Activated naive CD8-positive, alpha-beta T cell treated with anti-CD3 and anti-CD28 coated beads for 36 hours (primary cell): ENCODE data around the gene ISYNA1. TPM values are rescaled to one million over a fixed set of nuclear protein-coding genes. Genes with fewer than 3 reads are reported as not detected.

Source experiments
- DNase-seq: peaks from one replicate; pipeline ENCODE4 v3.0.0; 2021
- H3K27ac Mint-ChIP-seq: one replicate; pipeline ENCODE4 v1.8.0; 2022; ENCODE audit warnings: mild to moderate bottlenecking, moderate library complexity, mixed read lengths
- H3K27me3 Mint-ChIP-seq: one replicate; pipeline ENCODE4 v1.8.0; 2022; ENCODE audit warnings: mild to moderate bottlenecking, mixed read lengths
- H3K36me3 Mint-ChIP-seq: one replicate; pipeline ENCODE4 v1.8.0; 2021; ENCODE audit warnings: mild to moderate bottlenecking, mixed read lengths
- H3K4me1 Mint-ChIP-seq: one replicate; pipeline ENCODE4 v1.8.0; 2021; ENCODE audit warnings: mixed read lengths
- H3K4me3 Mint-ChIP-seq: one replicate; pipeline ENCODE4 v1.8.0; 2022; ENCODE audit warnings: mild to moderate bottlenecking, moderate library complexity, mixed read lengths
- H3K9me3 Mint-ChIP-seq: one replicate; pipeline ENCODE4 v1.8.0; 2022; ENCODE audit warnings: mixed read lengths
- total RNA-seq, 2 experiments: library from RNA; stranded (reverse); gene quantifications; one replicate each; pipeline ENCODE4 v1.2.3, GENCODE V29; 2021

ISYNA1 gene
- total RNA-seq, 2 experiments from 2014 or later, result 29.6 to 32.7 TPM

GRCh38 chr19:18433015-18433691, 4.8 kb downstream of the ISYNA1 start:
- H3K27ac Mint-ChIP-seq, result peak overlapping the region; percentile 34
- DNase-seq, result no peak

GRCh38 chr19:18432275-18433014, 5.5 kb downstream of the ISYNA1 start:
- peak overlapping the region; percentile 42 for H3K4me3 Mint-ChIP-seq
- no peaks in the 10 kb centered on the region for H3K9me3 Mint-ChIP-seq
- H3K4me1 Mint-ChIP-seq, result peaks cover 31% of the 10 kb centered on the region
- DNase-seq, result no peak
- no peaks in the 10 kb centered on the region for H3K27me3 Mint-ChIP-seq
- H3K36me3 Mint-ChIP-seq, result peaks cover 10% of the 10 kb centered on the region
- peak overlapping the region; percentile 34 for H3K27ac Mint-ChIP-seq

More at GRCh38 chr19:18433015-18433691, 4.8 kb downstream of the ISYNA1 start:
- Mint-ChIP-seq H3K4me3 (peak overlapping the region; percentile 40), H3K9me3 (no peaks in the 10 kb centered on the region), H3K27me3 (no peaks in the 10 kb centered on the region), H3K36me3 (peaks cover 10% of the 10 kb centered on the region), H3K4me1 (peaks cover 31% of the 10 kb centered on the region)

DNA sequence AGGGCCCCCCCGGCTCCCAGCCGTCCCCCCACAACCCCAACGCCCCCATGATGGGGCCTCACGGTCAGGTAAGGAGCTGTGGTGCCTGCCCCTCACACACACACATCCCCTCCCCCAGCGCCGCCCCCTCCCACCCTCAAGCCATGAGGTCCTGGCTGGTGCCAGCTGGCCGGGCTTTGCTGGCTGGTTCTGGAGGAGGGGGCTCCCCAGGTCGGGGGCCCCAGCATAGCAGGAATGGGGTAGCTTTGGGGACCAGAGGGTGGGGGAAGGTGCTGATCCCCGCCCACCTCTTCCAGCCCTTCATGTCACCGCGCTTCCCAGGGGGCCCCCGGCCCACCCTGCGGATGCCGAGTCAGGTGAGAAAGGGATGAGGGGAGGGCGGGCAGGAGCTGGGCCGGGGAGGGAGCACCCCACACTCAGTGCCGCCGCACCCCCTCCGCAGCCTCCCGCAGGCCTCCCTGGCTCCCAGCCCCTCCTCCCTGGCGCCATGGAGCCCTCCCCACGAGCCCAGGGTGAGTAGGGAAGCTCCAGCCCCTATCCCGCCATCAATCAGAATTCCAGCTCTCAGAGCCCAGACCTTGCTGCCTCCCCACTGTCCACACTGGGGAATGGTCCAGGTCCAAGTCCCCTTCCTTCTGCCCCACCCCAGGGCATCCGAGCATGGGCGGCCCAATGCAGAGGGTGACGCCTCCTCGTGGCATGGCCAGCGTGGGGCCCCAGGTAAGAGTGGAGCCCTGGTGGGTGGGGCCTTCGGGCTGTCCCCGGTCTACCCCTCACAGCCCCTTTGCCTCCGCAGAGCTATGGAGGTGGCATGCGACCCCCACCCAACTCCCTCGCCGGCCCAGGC, 6.4 kb downstream of the ISYNA1 start:
- H3K36me3 Mint-ChIP-seq, result peaks cover 10% of the 10 kb centered on the region
- no peak overlapping the region for H3K4me3 Mint-ChIP-seq
- no peaks in the 10 kb centered on the region for H3K9me3 Mint-ChIP-seq
- no peak for DNase-seq
- H3K27me3 Mint-ChIP-seq, result no peaks in the 10 kb centered on the region
- no peak overlapping the region for H3K27ac Mint-ChIP-seq
- H3K4me1 Mint-ChIP-seq, result peaks cover 28% of the 10 kb centered on the region

DNA sequence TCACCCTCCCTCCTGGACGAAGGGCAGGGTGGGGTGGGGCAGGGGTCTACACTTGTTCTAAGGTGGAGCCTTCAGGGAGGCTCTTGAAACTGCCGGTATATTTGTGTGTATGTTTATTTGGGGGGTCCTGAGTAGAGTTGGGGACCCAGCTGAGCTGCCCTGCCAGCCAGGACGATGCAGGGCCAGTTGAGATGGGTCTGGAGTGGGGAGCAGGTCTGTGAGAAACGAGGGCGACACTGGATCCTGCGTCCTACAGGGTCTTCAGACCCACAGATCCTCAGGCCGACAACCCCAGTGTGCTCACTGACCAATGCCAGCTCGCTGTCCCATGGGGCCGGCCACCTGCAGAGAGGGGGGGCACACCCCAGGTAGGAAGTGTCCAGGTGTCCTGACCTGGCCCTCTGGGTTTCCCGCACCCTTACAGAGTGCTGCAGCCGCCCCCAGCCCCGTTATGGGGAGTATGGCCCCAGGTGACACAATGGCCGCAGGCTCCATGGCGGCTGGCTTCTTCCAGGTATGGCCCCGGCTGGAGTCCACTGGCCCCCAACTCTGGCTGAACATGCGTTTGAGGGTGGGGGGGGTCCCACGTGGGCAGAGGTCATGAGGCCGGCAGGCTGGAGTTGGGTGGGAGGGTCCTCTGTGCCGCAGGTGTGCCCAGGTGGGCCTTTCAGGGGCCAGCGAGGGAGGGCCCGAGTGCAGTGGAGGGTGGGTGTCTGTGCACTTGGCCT, 7.4 kb downstream of the ISYNA1 start:
- H3K27ac Mint-ChIP-seq, result no peak overlapping the region
- peaks cover 27% of the 10 kb centered on the region for H3K4me1 Mint-ChIP-seq
- peaks cover 8% of the 10 kb centered on the region for H3K36me3 Mint-ChIP-seq
- no peaks in the 10 kb centered on the region for H3K9me3 Mint-ChIP-seq
- no peak overlapping the region for H3K4me3 Mint-ChIP-seq
- H3K27me3 Mint-ChIP-seq, result no peaks in the 10 kb centered on the region
- no peak for DNase-seq

- Mint-ChIP-seq H3K27me3 (no peaks in the 10 kb centered on the region), H3K27ac (peak overlapping the region; percentile 42), H3K9me3 (no peaks in the 10 kb centered on the region), H3K4me1 (peaks cover 29% of the 10 kb centered on the region), H3K36me3 (peaks cover 8% of the 10 kb centered on the region), H3K4me3 (peak overlapping the region; percentile 47)
- no peak for DNase-seq
Observed at GRCh38 chr19:18429717-18430416, 8.1 kb downstream of the ISYNA1 start.

DNA sequence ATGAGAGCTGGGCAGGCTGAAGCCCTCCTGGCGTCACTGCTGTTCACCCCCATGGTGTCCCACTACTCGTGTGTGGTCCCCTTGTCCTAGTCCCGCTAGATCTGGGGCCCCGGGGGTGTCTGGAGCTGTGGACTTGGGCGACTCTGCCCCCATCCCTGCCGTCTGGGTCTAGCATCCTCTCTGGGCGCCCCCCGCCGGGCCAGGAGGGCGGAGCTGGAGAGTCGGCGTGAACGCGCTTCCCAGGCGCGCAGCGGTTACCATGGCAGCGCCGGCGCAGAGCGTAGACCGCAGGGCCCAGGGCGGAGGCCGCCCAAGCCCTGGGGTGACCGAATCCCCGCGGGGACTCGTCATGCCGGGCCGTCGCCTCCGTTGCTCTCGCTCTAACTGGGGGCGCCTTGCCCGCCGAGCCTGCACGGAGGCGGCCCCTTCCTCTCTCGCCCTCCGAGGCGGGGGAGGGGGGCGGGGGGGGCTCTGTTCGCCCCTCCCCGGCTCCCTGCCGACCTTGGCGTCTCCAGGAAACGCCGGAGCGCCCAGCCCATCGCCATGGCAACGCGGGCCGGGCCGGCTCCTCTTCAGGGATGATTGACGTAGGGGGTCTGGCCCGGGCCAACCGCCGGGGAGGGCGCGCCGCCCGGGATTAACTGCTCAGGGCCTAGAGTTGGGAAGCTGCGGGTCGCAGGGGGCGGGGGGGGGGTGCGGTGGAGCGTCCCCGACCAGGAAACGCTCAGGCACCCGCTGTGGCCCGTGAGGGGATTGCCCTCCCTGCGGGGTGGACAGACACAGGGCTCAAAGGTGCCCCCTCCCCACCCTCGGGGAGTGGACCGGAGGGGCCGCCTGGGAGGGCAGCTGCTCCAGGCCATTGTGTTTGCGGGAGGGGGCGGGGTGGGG, 8.9 kb downstream of the ISYNA1 start:
- Mint-ChIP-seq H3K9me3 (no peaks in the 10 kb centered on the region), H3K36me3 (peaks cover 2% of the 10 kb centered on the region), H3K27ac (no peak overlapping the region), H3K4me3 (no peak overlapping the region), H3K4me1 (peaks cover 33% of the 10 kb centered on the region), H3K27me3 (no peaks in the 10 kb centered on the region)
- peak; percentile 91 for DNase-seq

DNA sequence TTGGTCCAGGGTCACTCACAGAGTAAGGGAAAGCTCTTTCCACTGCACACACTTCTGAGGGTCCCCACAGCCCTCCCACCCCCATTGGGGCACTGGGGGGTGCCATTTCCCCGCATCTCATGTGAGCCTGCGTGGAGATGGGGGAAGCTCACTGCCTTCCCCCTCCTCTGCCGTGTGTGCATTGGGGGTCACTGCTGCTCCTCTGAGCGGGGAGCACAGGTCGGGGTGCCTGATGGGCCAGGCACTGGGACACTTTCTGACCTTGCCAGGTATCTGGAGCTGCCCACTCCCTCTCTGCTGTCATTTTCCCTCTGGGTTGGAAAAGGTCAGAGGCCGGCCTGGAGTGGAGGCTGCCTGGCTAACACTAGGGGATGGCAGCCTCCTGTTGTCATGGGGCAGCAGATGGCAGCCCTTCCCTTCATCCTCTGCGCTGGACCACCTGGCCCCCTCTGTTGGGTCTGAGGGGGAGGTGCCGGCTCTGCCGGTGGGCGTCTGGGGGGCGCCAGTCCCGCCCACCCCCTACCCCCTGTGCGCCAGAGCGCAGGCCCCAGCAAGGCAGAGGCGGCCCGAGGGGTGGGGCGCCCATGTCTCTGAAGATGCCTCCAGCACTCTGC, 9.7 kb downstream of the ISYNA1 start:
- Mint-ChIP-seq H3K27me3 (no peaks in the 10 kb centered on the region), H3K4me3 (no peak overlapping the region), H3K36me3 (peaks cover 1% of the 10 kb centered on the region), H3K4me1 (peaks cover 35% of the 10 kb centered on the region), H3K9me3 (no peaks in the 10 kb centered on the region), H3K27ac (no peak overlapping the region)
- no peak for DNase-seq

GRCh38 chr19:18427743-18428113, 10.2 kb downstream of the ISYNA1 start:
- Mint-ChIP-seq H3K4me1 (peaks cover 39% of the 10 kb centered on the region), H3K27ac (no peak overlapping the region), H3K9me3 (no peaks in the 10 kb centered on the region), H3K4me3 (no peak overlapping the region), H3K36me3 (peaks cover 1% of the 10 kb centered on the region), H3K27me3 (no peaks in the 10 kb centered on the region)
- no peak for DNase-seq

DNA sequence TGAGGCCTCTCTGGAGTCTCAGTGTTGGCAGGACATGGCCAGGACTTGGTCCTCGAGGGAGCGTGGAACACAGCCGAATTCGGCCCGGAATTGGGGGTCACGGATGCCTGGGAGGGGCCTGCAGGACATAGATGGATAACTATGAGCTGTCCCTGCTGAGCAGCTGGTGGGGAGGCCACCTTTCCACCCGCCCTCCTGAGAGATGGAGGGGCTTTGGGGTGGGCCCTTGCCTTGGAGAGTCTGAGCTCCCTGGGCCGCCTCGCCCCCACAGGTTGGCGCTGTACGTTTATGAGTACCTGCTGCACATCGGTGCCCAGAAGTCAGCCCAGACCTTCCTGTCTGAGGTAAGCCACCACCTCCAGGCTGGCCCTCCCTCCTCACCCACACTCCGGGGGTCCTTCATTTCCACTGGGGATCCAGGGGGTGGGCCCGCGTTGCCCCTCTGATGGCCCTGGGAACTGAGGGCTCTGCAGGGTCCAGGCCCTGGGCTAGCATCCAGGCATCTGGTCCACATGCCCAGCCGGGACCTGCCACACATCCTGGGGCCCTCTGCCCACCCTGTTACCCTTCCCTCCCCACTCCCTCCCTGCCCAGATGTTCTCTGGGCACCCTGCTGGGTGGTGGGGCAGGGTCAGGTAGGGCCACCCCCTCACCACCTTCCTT, 10.7 kb downstream of the ISYNA1 start:
- Mint-ChIP-seq H3K36me3 (peaks cover 1% of the 10 kb centered on the region), H3K9me3 (no peaks in the 10 kb centered on the region), H3K27ac (no peak overlapping the region), H3K4me1 (peaks cover 40% of the 10 kb centered on the region), H3K27me3 (no peaks in the 10 kb centered on the region), H3K4me3 (no peak overlapping the region)
- DNase-seq, result no peak

DNA sequence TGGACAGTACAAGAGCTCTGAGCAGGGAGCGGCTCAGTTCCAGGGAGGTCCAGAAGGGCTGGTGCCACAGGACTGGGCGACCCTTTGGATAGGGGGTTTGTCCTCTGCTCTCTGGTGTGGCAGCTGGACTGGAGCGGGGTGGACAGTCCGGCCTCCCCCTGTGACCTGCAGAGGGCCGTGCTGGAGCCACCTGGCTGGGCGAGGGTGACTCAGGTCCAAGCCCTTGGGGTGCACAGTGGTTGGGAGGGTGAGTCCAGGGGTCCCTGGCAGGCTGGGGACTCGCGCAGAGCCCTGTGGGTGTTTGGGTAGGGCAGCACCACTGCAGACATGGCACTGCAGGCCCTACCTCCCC, 11.5 kb downstream of the ISYNA1 start:
- no peak for DNase-seq
- H3K27me3 Mint-ChIP-seq, result no peaks in the 10 kb centered on the region
- peaks cover 44% of the 10 kb centered on the region for H3K4me1 Mint-ChIP-seq
- H3K4me3 Mint-ChIP-seq, result no peak overlapping the region
- H3K27ac Mint-ChIP-seq, result no peak overlapping the region
- H3K36me3 Mint-ChIP-seq, result peaks cover 5% of the 10 kb centered on the region
- H3K9me3 Mint-ChIP-seq, result no peaks in the 10 kb centered on the region

DNA sequence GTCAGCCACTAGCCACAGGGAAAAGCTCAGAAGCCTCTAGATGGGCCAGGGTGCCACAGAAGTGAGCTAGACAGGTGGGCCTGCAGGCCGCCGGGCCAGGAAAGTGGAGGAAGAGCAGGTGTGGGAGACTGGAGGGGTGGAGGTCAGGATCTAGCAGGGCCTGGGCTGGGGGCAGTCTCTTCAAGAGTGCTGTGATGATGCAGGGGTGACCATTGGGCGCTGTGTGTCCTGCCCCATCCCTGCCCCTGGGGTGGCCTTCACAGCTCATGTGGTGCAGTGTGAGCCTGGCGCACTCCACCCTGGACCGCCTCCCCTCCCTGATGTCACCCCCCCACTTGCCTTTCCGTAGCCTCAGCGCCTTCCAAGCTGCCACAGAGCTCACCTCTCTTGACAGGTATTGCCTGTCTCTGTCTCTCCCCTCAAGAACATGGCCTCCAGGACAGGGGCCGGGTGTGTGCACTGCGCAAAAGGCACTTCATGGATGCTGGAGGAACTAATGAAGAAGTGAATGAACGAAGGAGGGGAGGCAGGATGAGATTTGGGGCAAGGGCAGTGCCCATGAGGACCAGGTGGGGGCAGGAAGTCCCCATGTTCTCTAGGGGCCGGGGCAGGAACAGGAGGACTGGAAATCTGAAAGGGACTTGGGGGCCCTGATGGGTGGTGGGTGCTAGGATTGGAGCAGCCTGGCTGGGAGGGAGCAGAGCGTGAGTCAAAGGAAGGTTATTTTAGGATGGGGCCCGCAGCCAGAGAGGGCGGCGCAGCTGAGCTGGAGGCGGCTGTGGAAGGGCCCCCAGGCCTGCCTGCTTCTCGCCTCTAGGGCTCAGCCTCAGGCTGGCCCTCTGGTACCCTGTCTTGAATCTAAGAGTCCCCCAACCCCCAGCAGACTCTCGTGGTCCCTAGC, 12.2 kb downstream of the ISYNA1 start:
- no peaks in the 10 kb centered on the region for H3K9me3 Mint-ChIP-seq
- no peak overlapping the region for H3K27ac Mint-ChIP-seq
- H3K27me3 Mint-ChIP-seq, result no peaks in the 10 kb centered on the region
- peaks cover 48% of the 10 kb centered on the region for H3K4me1 Mint-ChIP-seq
- H3K36me3 Mint-ChIP-seq, result peaks cover 6% of the 10 kb centered on the region
- DNase-seq, result no peak
- H3K4me3 Mint-ChIP-seq, result no peak overlapping the region

- Mint-ChIP-seq H3K27me3 (no peaks in the 10 kb centered on the region), H3K36me3 (peaks cover 10% of the 10 kb centered on the region), H3K9me3 (no peaks in the 10 kb centered on the region), H3K4me3 (no peak overlapping the region), H3K4me1 (peaks cover 50% of the 10 kb centered on the region), H3K27ac (no peak overlapping the region)
- DNase-seq, result no peak
Observed at GRCh38 chr19:18424890-18425514, 12.9 kb downstream of the ISYNA1 start.
